Activated T-helper 1 cell treated with Interleukin-2 at 50 U/mL for 16 hours (primary cell): Measurements from ENCODE around the gene HPCAL1.

Experiments used
- DNase-seq: peaks from one replicate; pipeline ENCODE4 v3.0.0-alpha.2; 2020; ENCODE audit warnings: low read depth

HPCAL1 gene

GRCh38 chr2:10466801-10467200 lies 164.1 kb downstream of the HPCAL1 start:
- DNase-seq, result no peak

GRCh38 chr2:10467401-10467800 lies 164.7 kb downstream of the HPCAL1 start:
- no peak for DNase-seq

GRCh38 chr2:10469301-10469700 lies 166.6 kb downstream of the HPCAL1 start:
- no peak for DNase-seq

- no peak for DNase-seq
Observed at GRCh38 chr2:10469955-10470608, 167.4 kb downstream of the HPCAL1 start.

GRCh38 chr2:10471046-10471571 lies 168.4 kb downstream of the HPCAL1 start:
- DNase-seq, result no peak

GRCh38 chr2:10471955-10472354 lies 169.3 kb downstream of the HPCAL1 start:
- DNase-seq, result no peak

GRCh38 chr2:10473121-10473756 lies 170.5 kb downstream of the HPCAL1 start:
- DNase-seq, result no peak

GRCh38 chr2:10475221-10475722 lies 172.6 kb downstream of the HPCAL1 start:
- no peak for DNase-seq

GRCh38 chr2:10475811-10476660 lies 173.3 kb downstream of the HPCAL1 start:
- no peak for DNase-seq

- DNase-seq, result no peak
Observed at GRCh38 chr2:10476723-10477442, 174.2 kb downstream of the HPCAL1 start.
